GM19452 (cell line): ENCODE data around the gene ZNF774.
A peak's percentile ranks its signal among the peaks of the same experiment; 100 is the strongest.
"Not testable (repeated sequence)": the region's sequence is repeated elsewhere in the genome, so short reads cannot be mapped to it uniquely, and the experiment has no call there.

ENCODE experiments used
- ATAC-seq: cut with Tn5 transposase; IDR thresholded peaks from one replicate; pipeline ENCODE4 v1.9.1; 2021; ENCODE audit not compliant: unreplicated experiment

ZNF774 gene

DNA sequence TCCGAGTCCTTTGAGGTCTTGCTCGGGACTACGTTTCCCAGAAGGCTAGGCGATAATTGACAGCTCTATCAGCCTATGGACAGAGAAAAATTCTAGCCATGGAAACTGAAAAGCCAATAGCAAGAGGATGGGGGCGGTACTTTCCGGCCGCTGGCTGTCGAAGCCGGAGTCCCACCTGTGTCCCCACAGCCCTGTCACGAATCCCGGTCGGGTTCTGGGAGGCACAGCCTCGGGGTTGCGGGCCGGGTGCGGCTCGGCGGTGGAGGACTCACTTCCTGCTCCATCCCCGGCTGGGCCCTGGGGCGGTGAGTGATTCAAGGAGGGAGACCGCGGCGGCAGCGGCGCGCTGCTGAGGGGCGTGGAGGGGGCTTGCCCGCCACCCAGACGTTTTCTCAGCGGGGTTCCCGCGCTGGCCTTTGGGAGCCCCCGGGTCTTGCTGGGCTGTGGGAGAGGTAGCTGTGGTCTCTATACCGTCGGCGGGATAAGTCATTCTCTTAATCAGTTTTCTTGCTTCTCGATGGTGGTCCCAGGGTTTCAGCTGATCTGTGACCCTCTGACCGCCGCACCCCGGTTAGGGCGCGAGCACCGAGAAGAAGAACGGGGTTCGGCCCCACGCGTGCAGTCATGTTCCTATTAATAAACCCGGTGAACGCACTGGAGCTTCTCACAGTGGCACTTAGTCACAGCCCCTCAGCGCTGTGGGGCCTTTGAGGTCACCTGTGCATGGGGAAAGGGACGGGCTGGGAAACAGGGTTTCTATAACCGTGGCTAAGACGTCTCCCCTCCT is at the start of gene ZNF774:
Gene ZNF774 (plus strand): TSS at position 178 of the 787 bp plus-strand sequence. CDS start 2,377 bp downstream, outside the sequence.
- ATAC-seq = peak; percentile 99

DNA sequence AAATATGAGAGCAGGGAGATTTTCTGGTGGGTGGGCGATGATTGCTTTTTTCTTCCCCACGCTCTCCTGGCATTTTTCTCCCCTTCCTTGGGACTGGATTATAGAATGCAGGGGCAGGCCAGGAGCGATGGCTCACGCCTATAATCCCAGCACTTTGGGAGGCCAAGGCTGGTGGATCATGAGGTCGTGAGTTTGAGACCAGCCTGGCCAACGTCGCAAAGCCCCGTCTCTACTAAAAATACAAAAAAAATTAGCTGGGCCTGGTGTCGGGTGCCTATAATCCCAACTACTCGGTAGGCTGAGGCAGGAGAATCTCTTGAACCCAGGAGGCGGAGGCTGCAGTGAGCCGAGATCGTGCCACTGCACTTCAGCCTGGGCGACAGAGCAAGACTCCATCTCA is 46.7 kb upstream of the ZNF774 start:
- ATAC-seq = not testable (repeated sequence)

- no peak for ATAC-seq
Observed at GRCh38 chr15:90305932-90306331, 46.2 kb upstream of the ZNF774 start.

GRCh38 chr15:90306560-90306959 is 45.5 kb upstream of the ZNF774 start:
- peak; percentile 85 for ATAC-seq

GRCh38 chr15:90307661-90308060 is 44.4 kb upstream of the ZNF774 start:
- no peak for ATAC-seq

- no peak for ATAC-seq
Observed at GRCh38 chr15:90309020-90309419, 43.1 kb upstream of the ZNF774 start.

GRCh38 chr15:90315278-90315982 is 36.7 kb upstream of the ZNF774 start:
- no peak for ATAC-seq

GRCh38 chr15:90316139-90316538 is 35.9 kb upstream of the ZNF774 start:
- no peak for ATAC-seq

GRCh38 chr15:90318591-90318990 is 33.5 kb upstream of the ZNF774 start:
- no peak for ATAC-seq

GRCh38 chr15:90320062-90320884 is 31.8 kb upstream of the ZNF774 start:
- ATAC-seq = peak; percentile 83

DNA sequence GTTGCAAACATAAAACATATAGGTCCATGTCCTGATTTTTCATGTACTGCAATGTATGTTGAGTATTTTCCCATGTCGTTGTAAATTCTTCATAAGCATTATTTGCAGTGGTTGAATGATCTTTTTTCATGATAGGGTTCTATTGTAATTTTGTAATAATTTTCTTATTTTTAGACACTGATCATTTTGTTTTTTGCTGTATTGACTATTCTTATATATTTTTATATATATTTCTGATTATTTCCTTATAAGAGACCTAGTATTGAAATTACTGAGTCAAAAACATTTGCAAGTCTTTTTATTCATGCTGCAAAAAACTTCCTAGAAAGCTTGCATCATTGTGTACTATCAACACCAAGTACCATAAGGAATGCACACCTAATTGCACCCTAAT is 31.2 kb upstream of the ZNF774 start:
- ATAC-seq = no peak

DNA sequence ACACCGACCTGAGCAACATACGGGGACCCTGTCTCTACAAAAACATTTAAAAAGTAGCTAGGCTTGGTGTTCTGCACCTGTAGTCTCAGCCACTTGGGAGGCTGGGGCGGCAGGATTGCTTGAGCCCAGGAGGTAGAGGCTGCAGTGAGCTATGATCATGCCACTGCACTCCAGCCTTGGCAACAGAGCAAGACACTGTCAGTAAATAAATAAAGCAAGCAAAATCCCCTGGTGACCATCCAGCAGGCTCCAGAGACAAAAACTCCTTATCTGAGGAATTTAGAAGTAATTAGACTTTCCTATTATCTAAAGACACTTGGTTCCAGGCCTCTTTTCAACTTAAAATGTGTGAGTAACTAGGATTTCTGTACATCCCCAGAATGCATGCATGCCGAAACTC is 29.5 kb upstream of the ZNF774 start:
- no peak for ATAC-seq

- ATAC-seq = no peak
Observed at GRCh38 chr15:90325726-90326125, 26.4 kb upstream of the ZNF774 start.

- ATAC-seq = no peak
Observed at GRCh38 chr15:90326441-90326840, 25.6 kb upstream of the ZNF774 start.

DNA sequence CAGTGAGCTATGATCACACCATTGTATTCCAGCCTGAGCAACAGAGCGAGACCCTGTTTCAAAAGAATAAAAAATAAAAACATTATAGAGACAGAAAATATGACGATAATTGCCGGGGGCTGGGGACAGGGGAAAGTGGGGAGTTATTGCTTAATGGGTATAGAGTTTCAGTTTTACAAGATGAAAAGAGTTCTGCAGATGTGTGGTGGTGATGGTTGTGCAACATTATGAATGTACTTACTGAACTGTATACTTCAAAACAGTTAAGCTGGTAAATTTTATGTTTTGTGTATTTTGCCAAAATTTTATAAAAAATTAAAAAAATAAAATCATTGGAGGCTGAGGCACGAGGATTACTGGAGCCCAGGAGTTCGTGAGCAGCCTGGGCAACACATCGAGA is 24.8 kb upstream of the ZNF774 start:
- no peak for ATAC-seq

GRCh38 chr15:90334304-90334731 is 17.8 kb upstream of the ZNF774 start:
- ATAC-seq = no peak

- no peak for ATAC-seq
Observed at GRCh38 chr15:90336705-90337141, 15.4 kb upstream of the ZNF774 start.

- ATAC-seq = no peak
Observed at GRCh38 chr15:90337256-90337655, 14.8 kb upstream of the ZNF774 start.

GRCh38 chr15:90338532-90338931 is 13.6 kb upstream of the ZNF774 start:
- ATAC-seq = no peak

DNA sequence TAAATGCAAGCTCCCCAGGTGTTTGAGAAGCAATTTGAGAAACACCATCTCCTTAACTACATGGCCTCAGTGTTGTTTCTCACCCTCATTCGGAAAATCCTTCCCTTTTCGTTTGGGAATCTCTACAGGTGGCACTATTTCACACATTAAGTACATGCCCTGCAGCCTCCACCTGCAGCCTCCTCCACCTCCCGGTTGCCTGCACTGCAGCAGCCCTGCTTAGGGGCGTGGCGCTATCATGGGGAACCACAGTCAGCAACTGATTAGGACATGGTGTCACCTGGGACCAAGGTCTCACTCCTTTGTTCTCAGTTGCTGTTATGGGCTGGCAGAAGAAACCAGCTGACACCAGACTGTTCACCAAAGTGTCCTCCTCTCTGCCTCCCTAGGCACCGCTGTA is 11.7 kb upstream of the ZNF774 start:
- no peak for ATAC-seq

- no peak for ATAC-seq
Observed at GRCh38 chr15:90343302-90343790, 8.7 kb upstream of the ZNF774 start.
